GM12892 (cell line): ENCODE data around the gene LRRC37A.
"Not testable (repeated sequence)": the region's sequence is repeated elsewhere in the genome, so short reads cannot be mapped to it uniquely, and the experiment has no call there.

Experiments
- DNase-seq: peaks from one replicate; pipeline ENCODE4 v3.0.0; 2011; ENCODE audit not compliant: insufficient read length
- FAIRE-seq: peaks from 2 replicates; lab custom pipeline; 2011; peaks lifted over from hg19 to GRCh38; lab: Jason Lieb, UNC
- POLR2A ChIP-seq: IDR thresholded peaks from 2 replicates; pipeline ENCODE4 v1.6.1; 2011; ENCODE audit warnings: low read depth, low read length, control low read depth
- POLR2AphosphoS5 ChIP-seq: IDR thresholded peaks from 2 replicates; pipeline ENCODE4 v1.6.1; 2011; ENCODE audit warnings: low read depth, low read length, control low read depth
- TAF1 ChIP-seq: IDR thresholded peaks from 2 replicates; pipeline ENCODE4 v1.6.1; 2011; ENCODE audit warnings: low read depth, mild to moderate bottlenecking, control low read depth, low read length, borderline replicate concordance

Gene LRRC37A

DNA sequence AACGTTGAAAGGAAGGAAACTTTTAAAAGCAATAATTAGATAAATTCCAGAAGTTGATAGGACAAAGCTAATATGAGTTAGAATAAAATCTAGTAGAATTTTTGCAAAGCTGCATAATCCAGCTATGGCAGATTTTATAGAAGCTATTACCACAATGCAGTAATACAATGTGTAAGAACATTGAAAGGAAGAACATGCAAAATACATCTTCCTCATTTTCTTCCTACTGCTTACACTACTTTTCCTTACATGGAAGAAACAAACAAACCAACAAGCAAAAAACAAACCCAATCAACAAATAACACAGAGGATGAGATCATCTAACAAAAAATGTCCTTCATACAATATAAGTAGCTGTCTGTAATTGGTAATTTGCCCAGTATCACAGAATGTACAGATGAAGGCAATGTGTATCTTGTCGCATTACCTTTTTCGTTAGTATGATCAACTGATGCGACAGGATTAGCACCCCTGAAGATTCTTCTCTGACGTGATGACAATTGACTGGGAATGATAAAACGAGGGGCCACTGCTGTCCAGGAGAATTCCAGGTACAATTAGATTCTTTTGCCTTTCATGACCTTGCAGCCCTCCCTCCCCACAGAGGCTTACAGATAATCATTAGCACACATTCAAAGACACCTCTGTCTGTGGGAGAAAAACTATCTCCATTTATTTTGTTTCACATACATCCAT, 21.2 kb upstream of the LRRC37A start:
- TF ChIP-seq POLR2AphosphoS5 (no peak), POLR2A (no peak), TAF1 (no peak)
- FAIRE-seq (no peak), DNase-seq (no peak)

DNA sequence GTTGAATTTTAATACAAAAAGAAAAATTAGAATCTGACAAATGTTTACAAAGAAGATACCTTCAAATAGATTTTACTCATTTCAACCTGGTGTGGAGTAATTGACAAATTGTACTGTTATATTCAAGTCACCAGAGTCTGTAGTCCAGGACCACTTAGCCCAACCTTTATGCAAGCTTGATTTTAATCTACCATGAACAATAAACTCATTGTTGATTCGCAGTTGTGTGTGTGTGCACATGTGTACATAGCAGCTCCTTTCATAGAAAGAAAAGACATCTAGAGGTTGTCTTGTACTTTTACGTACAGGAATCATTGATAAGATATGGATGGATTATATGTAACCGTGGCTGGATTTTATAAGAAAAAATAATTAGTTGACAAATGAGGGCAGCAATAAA, 20.7 kb upstream of the LRRC37A start:
- TF ChIP-seq TAF1 (no peak), POLR2A (no peak), POLR2AphosphoS5 (no peak)
- DNase-seq (no peak), FAIRE-seq (no peak)

DNA sequence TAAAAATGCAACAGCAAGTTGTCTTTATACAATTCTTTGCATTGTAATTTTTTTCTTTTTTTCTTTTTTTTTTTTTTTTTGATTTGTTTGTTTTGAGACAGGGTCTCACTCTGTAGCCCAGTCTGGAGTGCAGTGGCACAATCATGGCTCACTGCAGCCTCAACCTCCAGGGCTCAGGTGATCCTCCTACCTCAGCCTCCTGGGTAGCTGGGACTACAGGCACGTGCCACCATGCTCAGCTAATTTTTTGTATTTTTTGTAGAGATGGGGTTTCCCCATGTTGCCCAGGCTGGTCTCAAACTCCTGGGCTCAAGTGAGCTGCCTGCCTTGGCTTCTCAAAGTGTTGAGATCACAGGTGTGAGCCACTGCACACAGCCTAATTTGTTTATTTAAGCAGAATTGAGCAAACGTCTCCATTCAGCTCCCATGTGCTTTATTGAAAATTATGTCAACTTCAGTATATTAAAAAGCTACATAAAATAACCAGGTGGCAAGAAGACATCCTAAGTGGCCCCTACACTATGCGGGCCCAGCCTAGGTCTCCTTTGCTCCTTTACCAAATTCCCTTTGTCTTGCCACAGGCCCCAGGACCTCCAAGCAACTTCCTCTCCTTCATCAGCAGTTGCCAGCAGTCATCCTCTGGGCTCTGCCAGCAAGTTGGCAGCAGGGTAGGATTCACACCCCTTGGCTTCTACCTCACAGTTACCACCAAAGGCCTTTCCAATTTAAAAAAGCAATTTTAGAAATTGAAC, 18.0 kb upstream of the LRRC37A start:
- DNase-seq, FAIRE-seq: not testable (repeated sequence)

DNA sequence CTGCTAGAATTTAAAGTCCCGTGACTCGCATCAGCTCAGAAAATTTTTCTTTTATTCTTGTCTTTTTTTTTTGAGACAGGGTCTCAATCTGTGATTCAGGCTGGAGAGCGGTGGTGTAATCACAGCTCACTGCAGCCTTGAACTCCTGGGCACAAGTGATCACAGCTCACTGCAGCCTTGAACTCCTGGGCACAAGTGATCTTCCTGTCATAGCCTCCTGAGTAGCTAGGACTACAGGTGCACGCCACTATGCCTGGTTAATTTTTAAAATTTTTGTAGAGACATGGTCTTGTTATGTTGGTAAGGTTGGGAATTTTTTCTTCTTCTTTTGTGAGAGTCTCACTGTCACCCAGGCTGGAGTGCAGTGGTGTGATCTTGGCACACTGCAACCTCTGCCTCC, 13.6 kb upstream of the LRRC37A start:
- not testable (repeated sequence) for DNase-seq, FAIRE-seq

DNA sequence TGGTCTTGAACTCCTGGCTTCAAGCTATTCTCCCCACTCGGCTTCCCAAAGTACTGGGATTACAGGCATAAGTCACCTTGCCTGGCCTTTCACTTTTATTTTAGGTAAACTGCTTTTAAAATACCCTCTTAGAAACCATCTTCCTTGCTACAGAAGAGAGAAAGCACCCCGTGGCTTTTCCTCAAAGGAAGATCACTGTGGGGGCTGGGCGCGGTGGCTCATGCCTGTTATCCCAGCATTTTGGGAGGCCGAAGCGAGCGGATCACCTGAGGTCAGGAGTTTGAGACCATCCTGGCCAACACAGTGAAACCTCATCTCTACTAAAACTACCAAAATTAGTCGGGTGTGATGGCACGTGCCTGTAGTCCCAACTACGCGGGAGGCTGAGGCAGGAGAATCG, 12.3 kb upstream of the LRRC37A start:
- not testable (repeated sequence) for FAIRE-seq, DNase-seq

DNA sequence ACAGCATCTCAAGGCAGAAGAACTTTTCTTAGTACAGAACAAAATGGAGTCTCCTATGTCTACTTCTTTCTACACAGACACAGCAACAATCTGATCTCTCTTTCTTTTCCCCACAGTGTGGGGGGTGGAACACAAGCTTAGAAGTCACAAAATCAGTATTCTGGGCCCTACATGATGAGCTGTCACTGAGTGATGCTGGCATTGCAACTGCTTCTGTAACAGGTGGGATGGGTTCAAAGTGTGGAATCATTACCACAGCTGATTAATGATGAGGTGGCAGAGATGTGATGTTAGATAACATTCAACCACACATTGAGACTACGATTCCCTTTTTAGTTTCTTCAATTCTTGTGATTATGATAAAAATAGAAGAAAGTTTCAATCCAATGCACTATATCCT, 10.5 kb upstream of the LRRC37A start:
- not testable (repeated sequence) for DNase-seq, FAIRE-seq

DNA sequence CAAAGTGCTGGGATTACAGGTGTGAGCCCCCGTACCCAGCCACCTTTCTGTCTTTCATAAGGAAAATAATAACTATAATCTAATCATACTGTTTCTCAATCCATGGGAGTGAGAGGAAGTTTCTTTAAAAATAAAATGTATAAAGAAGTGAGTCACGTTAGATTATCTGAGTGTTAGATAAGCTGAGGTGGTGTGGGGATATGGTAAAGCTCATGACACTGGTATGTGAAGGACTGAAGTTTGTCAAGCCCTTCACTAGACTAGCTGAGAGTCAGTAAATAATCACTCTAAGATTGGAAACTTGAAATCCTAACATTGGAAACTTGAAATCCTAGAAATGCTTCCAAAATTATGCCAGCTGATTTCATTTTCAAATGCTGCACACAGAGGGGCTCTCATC, 9.4 kb upstream of the LRRC37A start:
- DNase-seq, FAIRE-seq: not testable (repeated sequence)

DNA sequence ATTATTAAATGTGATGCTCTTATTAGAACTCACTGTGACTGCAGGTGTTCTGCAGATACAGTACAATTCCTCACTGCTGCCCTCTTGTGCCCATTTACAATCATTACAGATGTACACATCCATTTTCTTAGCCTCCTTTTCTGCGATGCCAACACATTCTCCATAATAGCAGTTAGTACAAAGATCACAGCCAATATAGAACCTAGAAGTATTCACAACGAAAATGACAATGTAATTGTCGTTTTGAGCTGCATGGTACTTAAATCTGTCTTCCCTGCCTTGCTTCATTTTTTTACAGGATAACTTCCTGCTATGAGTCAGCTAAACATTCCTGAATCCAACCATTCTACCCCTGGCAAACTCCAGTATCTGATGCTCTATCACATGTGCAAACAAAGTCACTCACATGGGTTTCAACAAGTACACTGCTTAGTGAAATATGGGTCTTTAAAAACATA, 8.1 kb upstream of the LRRC37A start:
- not testable (repeated sequence) for DNase-seq
- peak; percentile 86 for FAIRE-seq

DNA sequence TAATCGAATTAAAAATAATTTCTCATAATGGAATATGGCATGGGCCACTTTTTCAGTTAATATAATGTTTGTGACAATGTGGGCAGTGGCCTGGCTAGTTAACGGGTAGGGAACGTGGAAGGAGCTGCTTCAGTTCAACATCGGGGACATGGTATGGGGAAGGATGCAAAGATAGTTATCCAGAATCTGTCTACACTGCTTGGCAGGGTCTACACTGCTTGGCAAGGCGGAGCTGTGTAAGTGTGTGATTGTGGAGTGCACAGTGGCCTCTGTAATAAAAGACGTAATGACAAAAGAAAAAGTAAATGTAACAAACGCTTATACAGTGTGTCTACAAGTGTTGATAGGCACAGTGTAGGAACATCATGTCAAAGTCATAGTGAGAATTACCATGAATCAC, 7.3 kb upstream of the LRRC37A start:
- not testable (repeated sequence) for DNase-seq, FAIRE-seq

DNA sequence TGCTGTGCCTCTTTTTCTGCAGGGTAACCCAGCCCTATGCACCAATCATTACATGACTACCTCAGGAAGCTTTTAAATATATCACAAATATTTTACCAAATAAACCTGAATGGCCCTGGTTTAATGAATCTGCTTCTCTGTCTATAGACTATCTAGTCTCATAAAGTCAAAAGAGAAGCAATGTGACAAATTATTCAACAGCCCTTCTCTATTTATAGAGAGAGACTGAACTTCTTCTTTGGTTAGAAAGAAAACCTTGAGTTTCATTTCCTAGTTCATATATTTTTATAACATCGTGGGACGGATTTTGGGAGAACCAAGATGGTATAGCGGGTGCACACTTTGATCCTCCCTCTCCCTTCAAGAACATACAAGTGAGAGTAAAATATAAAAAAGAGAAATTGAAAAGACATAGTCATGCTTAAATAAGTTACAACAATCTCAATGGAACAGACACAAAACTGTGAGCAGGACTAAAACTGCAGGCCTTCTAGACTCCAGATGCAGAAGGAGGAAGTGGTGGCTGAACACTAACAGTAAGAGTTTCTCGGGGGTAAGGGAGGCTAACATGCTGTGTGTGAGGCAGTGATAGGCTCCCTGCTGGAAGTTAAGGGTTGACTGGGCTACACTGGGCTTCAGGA, 3.9 kb upstream of the LRRC37A start:
- DNase-seq = not testable (repeated sequence)
- TF ChIP-seq POLR2A (peak; percentile 58; the same call in 1 of the 2 replicates), POLR2AphosphoS5 (0 out of 2 replicates have a peak, but pooled peaks have one; percentile 48)
- FAIRE-seq = peak; percentile 90

DNA sequence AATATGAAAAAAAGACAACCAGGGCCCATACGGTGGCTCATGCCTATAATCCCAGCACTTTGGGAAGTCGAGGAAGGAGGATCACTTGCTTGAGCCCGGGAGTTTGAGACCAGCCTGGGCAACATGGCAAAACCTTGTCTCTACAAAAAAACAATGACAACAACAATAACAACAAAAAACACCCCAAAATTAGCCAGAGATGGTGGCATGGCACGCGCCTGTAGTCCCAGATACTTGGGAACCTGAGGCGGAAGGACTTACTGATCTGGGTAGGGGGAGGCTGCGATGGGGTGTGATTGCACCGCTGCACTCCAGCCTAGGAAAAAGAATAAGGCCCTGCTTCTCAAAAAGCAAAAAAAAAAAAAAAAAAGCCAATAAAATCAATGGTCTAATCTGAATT, 3.3 kb upstream of the LRRC37A start:
- FAIRE-seq, DNase-seq: not testable (repeated sequence)

DNA sequence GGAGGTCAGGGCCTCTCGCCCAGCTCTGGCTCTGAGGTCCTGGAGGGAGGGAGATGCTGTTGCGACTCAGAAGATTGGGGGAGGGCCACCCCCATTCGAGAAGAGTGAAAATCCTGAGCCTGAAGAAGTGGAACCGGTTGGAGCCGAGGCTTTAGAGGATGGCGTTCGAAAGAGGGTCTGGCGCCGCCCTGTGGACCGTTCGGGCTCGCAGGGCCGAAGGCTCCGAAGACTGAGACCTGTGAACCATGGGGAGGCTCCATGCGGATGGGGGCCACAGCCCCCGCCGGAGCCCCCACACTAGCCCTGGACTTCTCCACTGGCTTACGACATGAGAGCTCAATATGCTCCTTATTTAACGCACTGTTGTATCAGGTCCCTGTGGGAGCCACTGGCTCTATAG, 46.3 kb downstream of the LRRC37A start:
- DNase-seq, FAIRE-seq: not testable (repeated sequence)

DNA sequence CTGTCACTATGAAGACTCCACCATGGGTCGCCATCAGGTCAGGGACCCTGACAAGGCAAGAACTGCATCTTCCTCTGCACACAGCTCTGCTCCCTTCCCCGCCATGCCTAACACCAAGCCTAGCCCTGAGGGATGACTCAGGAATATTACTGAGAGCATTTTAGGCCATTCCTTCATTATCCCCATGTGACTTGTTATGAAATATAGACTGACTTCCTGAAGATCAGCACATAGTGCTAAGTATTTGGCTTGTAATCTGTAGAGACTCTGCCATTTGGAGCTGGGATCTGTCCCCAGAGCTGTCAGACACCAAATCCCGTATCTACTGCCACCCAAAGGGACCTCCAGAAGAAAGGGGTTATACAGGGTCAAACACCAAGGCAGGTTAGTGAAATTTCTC, 47.2 kb downstream of the LRRC37A start:
- not testable (repeated sequence) for FAIRE-seq, DNase-seq

DNA sequence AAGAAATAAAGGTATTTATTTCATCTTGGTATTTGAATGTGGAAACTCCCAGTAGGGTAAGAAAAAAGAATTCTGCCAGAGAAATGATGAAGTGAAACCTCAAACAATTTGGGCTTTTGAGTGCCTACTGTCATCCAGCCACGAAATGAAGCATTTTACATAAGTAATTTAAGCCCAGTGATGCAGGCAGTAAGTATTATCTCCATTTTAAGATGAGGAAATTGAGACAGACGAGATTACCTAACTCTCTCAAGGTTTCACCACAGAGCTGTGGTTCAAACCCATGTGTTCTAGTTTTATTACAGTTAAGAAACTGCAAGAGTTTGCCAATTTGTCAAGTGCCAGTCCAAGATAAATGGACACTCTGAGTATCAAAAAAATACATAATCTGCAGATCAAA, 53.4 kb downstream of the LRRC37A start:
- not testable (repeated sequence) for DNase-seq
- peak; percentile 73 for FAIRE-seq

DNA sequence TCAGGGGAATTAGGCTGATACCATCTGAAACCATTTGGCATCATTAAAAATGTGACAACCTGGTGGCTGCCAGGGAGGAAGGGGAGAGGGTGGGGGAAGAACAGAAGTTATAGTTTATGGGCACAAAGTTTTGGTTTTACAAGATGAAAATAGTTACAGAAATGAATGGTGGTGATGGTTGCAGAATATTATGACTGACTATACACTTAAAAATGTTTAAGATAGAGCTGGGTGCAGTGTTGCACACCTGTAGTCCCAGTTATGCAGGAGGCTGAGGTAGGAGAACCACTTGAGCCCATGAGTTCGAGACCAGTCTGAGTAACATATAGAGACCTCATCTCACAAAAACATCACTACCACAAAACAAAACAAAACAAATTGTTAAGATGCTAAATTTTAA, 54.1 kb downstream of the LRRC37A start:
- DNase-seq, FAIRE-seq: not testable (repeated sequence)

DNA sequence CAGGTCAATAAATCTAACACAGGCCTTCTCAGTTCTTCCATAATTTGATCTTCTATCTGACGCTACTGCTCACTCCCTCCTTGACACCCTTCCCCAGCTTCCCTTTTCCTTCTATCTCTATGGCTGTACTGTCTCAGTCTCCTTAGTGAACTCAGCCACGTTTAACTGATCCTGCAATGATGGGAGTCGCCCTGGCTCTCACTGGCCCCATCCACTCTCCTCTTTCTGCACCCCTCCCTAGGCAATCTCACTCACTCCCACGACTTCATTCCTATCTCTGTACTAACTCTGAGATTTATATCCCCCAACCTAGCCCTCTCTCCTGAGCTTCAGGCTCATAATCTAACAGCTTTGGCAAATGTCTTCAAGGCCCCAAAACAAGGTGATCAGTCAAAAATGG, 58.9 kb downstream of the LRRC37A start:
- FAIRE-seq = peak; percentile 51
- not testable (repeated sequence) for DNase-seq

DNA sequence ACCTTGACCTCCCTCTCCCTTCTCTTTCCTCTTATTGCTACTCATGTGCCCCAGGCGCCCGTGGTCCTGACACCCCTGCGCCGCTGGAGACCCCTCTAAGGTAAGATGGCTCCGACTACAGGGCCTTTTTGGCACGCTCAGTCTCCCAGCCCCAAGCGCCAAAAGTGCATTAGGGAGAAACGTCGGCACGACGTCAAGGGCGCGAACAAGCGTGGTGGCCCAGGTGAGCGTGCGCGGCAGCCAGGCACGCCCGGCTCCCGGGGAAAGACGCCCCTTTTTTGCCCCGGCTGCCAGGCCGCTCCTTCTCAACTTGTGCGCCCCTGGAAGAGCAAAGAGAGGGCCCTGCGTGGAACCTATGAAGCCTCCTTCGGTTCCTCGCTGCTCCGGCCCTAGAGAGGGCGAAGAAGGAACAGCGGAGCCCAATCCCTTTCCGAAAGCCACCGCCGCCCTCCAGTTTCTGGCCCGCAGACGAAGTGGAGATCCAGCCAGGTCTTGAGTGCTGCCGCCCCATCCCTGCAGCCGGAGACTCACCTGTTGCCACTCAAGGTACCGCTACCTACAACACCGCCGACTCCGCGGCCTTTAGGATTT, 66.3 kb downstream of the LRRC37A start:
- FAIRE-seq, DNase-seq: not testable (repeated sequence)

DNA sequence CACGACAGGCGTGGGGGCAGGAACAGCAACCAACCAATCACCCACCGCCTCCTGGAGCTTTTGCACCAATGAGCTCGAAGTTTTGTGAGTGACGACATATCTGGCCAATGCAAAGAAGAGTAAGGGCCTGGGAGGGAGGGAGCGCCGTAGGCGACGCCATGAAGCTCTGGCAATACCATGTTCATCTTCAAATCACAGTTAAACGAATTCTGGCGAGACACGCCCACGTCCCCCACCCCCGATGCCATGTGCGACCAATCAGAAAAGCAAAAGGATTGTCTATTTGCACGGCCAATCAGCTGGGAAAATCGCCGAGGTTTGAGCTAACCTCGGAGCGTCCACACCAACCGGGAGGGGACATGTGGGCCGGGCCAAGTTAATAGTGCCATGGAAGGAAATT, 66.8 kb downstream of the LRRC37A start, which contains the start of gene ARL17B:
ARL17B (minus strand) TSS at position 12 of the 400 bp plus-strand sequence. CDS start 3,369 bp downstream, outside the sequence.
- not testable (repeated sequence) for DNase-seq
- peak; percentile 100 for FAIRE-seq

DNA sequence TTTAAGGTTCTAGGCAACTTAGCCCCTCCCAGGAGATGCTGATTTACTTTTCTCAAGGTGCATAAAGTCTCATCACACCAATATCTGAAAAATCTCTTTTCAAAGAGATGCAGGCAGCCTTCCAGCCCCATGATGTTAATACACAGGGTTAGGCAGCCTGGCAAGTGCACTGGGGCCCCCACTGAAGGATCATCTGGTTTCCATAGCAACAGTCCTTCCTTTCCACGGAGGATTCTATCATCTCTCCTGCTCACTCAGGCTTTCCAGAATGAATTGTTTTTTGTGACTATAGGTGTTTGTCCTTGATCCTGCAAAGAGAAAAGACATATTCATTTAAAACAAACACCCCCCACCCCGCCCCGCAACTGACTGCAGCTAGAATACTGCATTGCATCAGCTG, 72.6 kb downstream of the LRRC37A start:
- not testable (repeated sequence) for DNase-seq, FAIRE-seq
